T-helper 2 cell treated with Interferon-gamma antibody and Interleukin-4, amounts not matched to agents 5 μg/mL and 100 μg/mL, for 36 hours (primary cell): Measurements from ENCODE around the gene ITK.
A peak's percentile ranks its signal among the peaks of the same experiment; 100 is the strongest.
"Not testable (repeated sequence)": the region's sequence is repeated elsewhere in the genome, so short reads cannot be mapped to it uniquely, and the experiment has no call there.

Experiments used
- DNase-seq: peaks from one replicate; pipeline ENCODE4 v3.0.0; 2021; ENCODE audit warnings: low spot score
- H3K27ac Mint-ChIP-seq: one replicate; pipeline ENCODE4 v1.8.0; 2021; ENCODE audit warnings: mild to moderate bottlenecking, mixed read lengths
- H3K27me3 Mint-ChIP-seq: one replicate; pipeline ENCODE4 v1.8.0; 2021; ENCODE audit warnings: low read depth, mixed read lengths
- H3K36me3 Mint-ChIP-seq: one replicate; pipeline ENCODE4 v1.8.0; 2021; ENCODE audit warnings: low read depth, mixed read lengths
- H3K4me1 Mint-ChIP-seq: one replicate; pipeline ENCODE4 v1.8.0; 2021; ENCODE audit warnings: low read depth, mixed read lengths
- H3K4me3 Mint-ChIP-seq: one replicate; pipeline ENCODE4 v1.8.0; 2022; ENCODE audit warnings: mild to moderate bottlenecking, moderate library complexity, mixed read lengths
- H3K9me3 Mint-ChIP-seq: one replicate; pipeline ENCODE4 v1.8.0; 2021; ENCODE audit warnings: mixed read lengths

Gene ITK

GRCh38 chr5:157225469-157226422 is 45.1 kb downstream of the ITK start:
- Mint-ChIP-seq H3K36me3 (peaks cover 72% of the 10 kb centered on the region), H3K27ac (peak overlapping the region; percentile 60), H3K4me3 (peak overlapping the region; percentile 1), H3K4me1 (peaks cover 44% of the 10 kb centered on the region), H3K27me3 (no peaks in the 10 kb centered on the region), H3K9me3 (no peaks in the 10 kb centered on the region)
- no peak for DNase-seq

GRCh38 chr5:157230610-157231009 is 50.0 kb downstream of the ITK start:
- Mint-ChIP-seq H3K27me3 (no peaks in the 10 kb centered on the region), H3K4me1 (peaks cover 30% of the 10 kb centered on the region), H3K4me3 (no peak overlapping the region), H3K36me3 (peaks cover 66% of the 10 kb centered on the region), H3K9me3 (no peaks in the 10 kb centered on the region), H3K27ac (no peak overlapping the region)
- DNase-seq, result no peak

- H3K4me3 Mint-ChIP-seq, result no peak overlapping the region
- H3K4me1 Mint-ChIP-seq, result peaks cover 16% of the 10 kb centered on the region
- no peak overlapping the region for H3K27ac Mint-ChIP-seq
- no peaks in the 10 kb centered on the region for H3K9me3 Mint-ChIP-seq
- peaks cover 64% of the 10 kb centered on the region for H3K36me3 Mint-ChIP-seq
- no peak for DNase-seq
- H3K27me3 Mint-ChIP-seq, result no peaks in the 10 kb centered on the region
Measured at GRCh38 chr5:157232706-157233105, 52.1 kb downstream of the ITK start.

GRCh38 chr5:157233515-157233914 is 52.9 kb downstream of the ITK start:
- no peak for DNase-seq
- Mint-ChIP-seq H3K27me3 (no peaks in the 10 kb centered on the region), H3K4me3 (no peak overlapping the region), H3K4me1 (peaks cover 16% of the 10 kb centered on the region), H3K36me3 (peaks cover 71% of the 10 kb centered on the region), H3K27ac (no peak overlapping the region), H3K9me3 (no peaks in the 10 kb centered on the region)

- Mint-ChIP-seq H3K27me3 (no peaks in the 10 kb centered on the region), H3K27ac (no peak overlapping the region), H3K4me1 (peaks cover 15% of the 10 kb centered on the region), H3K36me3 (peaks cover 81% of the 10 kb centered on the region), H3K9me3 (no peaks in the 10 kb centered on the region), H3K4me3 (no peak overlapping the region)
- no peak for DNase-seq
Measured at GRCh38 chr5:157236423-157236822, 55.8 kb downstream of the ITK start.

- Mint-ChIP-seq H3K4me3 (no peak overlapping the region), H3K36me3 (peaks cover 87% of the 10 kb centered on the region), H3K27me3 (no peaks in the 10 kb centered on the region), H3K27ac (no peak overlapping the region), H3K4me1 (peaks cover 16% of the 10 kb centered on the region), H3K9me3 (no peaks in the 10 kb centered on the region)
- no peak for DNase-seq
Measured at GRCh38 chr5:157241483-157241882, 60.8 kb downstream of the ITK start.

GRCh38 chr5:157244704-157245103 is 64.1 kb downstream of the ITK start:
- H3K4me1 Mint-ChIP-seq, result peaks cover 46% of the 10 kb centered on the region
- not testable (repeated sequence) for H3K4me3 Mint-ChIP-seq, H3K27me3 Mint-ChIP-seq, H3K9me3 Mint-ChIP-seq, DNase-seq
- H3K27ac Mint-ChIP-seq, result peak overlapping the region; percentile 34
- H3K36me3 Mint-ChIP-seq, result peaks cover 89% of the 10 kb centered on the region

- no peak for DNase-seq
- Mint-ChIP-seq H3K27ac (no peak overlapping the region), H3K36me3 (peaks cover 88% of the 10 kb centered on the region), H3K27me3 (no peaks in the 10 kb centered on the region), H3K4me1 (peaks cover 53% of the 10 kb centered on the region), H3K9me3 (no peaks in the 10 kb centered on the region), H3K4me3 (no peak overlapping the region)
Measured at GRCh38 chr5:157245476-157245875, 64.8 kb downstream of the ITK start.

GRCh38 chr5:157245886-157246285 is 65.2 kb downstream of the ITK start:
- DNase-seq, result no peak
- Mint-ChIP-seq H3K4me1 (peaks cover 57% of the 10 kb centered on the region), H3K9me3 (no peaks in the 10 kb centered on the region), H3K4me3 (no peak overlapping the region), H3K27ac (no peak overlapping the region), H3K36me3 (peaks cover 88% of the 10 kb centered on the region), H3K27me3 (no peaks in the 10 kb centered on the region)

GRCh38 chr5:157247267-157247666 is 66.6 kb downstream of the ITK start:
- no peaks in the 10 kb centered on the region for H3K27me3 Mint-ChIP-seq
- peak overlapping the region; percentile 63 for H3K27ac Mint-ChIP-seq
- no peaks in the 10 kb centered on the region for H3K9me3 Mint-ChIP-seq
- H3K36me3 Mint-ChIP-seq, result peaks cover 88% of the 10 kb centered on the region
- H3K4me1 Mint-ChIP-seq, result peaks cover 69% of the 10 kb centered on the region
- peak overlapping the region; percentile 61 for H3K4me3 Mint-ChIP-seq
- DNase-seq, result peak; percentile 55

- H3K27ac Mint-ChIP-seq, result peak overlapping the region; percentile 88
- peak overlapping the region; percentile 61 for H3K4me3 Mint-ChIP-seq
- no peaks in the 10 kb centered on the region for H3K9me3 Mint-ChIP-seq
- peaks cover 80% of the 10 kb centered on the region for H3K4me1 Mint-ChIP-seq
- H3K27me3 Mint-ChIP-seq, result no peaks in the 10 kb centered on the region
- peaks cover 91% of the 10 kb centered on the region for H3K36me3 Mint-ChIP-seq
- DNase-seq, result no peak
Measured at GRCh38 chr5:157248821-157249470, 68.3 kb downstream of the ITK start.

GRCh38 chr5:157252711-157253465 is 72.2 kb downstream of the ITK start:
- peaks cover 94% of the 10 kb centered on the region for H3K36me3 Mint-ChIP-seq
- H3K4me3 Mint-ChIP-seq, result peak overlapping the region; percentile 66
- peak; percentile 77 for DNase-seq

GRCh38 chr5:157253547-157253946 is 72.9 kb downstream of the ITK start:
- Mint-ChIP-seq H3K36me3 (peaks cover 87% of the 10 kb centered on the region), H3K4me1 (peaks cover 85% of the 10 kb centered on the region), H3K27ac (peak overlapping the region; percentile 98), H3K4me3 (peak overlapping the region; percentile 66), H3K27me3 (no peaks in the 10 kb centered on the region), H3K9me3 (no peaks in the 10 kb centered on the region)
- DNase-seq, result no peak

More at GRCh38 chr5:157252711-157253465, 72.2 kb downstream of the ITK start:
- Mint-ChIP-seq H3K4me1 (peaks cover 91% of the 10 kb centered on the region), H3K27ac (peak overlapping the region; percentile 98), H3K9me3 (no peaks in the 10 kb centered on the region), H3K27me3 (no peaks in the 10 kb centered on the region)

GRCh38 chr5:157258450-157258849 is 77.8 kb downstream of the ITK start:
- H3K27ac Mint-ChIP-seq, result no peak overlapping the region
- no peak overlapping the region for H3K4me3 Mint-ChIP-seq

More at GRCh38 chr5:157258450-157258849, 77.8 kb downstream of the ITK start:
- Mint-ChIP-seq H3K4me1 (peaks cover 64% of the 10 kb centered on the region), H3K36me3 (peaks cover 43% of the 10 kb centered on the region), H3K9me3 (no peaks in the 10 kb centered on the region), H3K27me3 (no peaks in the 10 kb centered on the region)
- no peak for DNase-seq
